Bronchial epithelial cell (primary cell): Measurements from ENCODE around the gene DPT. TPM values are rescaled to one million over a fixed set of nuclear protein-coding genes. Genes with fewer than 3 reads are reported as not detected.

Experiments used
- DNase-seq: peaks from one replicate; pipeline ENCODE4 v3.0.0-alpha.2; 2010; ENCODE audit warnings: low read depth
- FAIRE-seq: peaks from 2 replicates; lab custom pipeline; 2011; peaks lifted over from hg19 to GRCh38; lab: Jason Lieb, UNC
- H3K27me3 ChIP-seq: 2 replicates; pipeline ENCODE4 v1.5.1; 2011; ENCODE audit warnings: low read length; ENCODE audit not compliant: control insufficient read depth, insufficient read depth
- H3K36me3 ChIP-seq: 2 replicates; pipeline ENCODE4 v1.5.1; 2011; ENCODE audit warnings: low read length; ENCODE audit not compliant: control insufficient read depth, insufficient read depth
- H3K4me3 ChIP-seq: 2 replicates; pipeline ENCODE4 v1.5.1; 2011; ENCODE audit warnings: mild to moderate bottlenecking, low read depth, low read length, control low read depth
- CTCF ChIP-seq: IDR thresholded peaks from 2 replicates; pipeline ENCODE4 v1.5.1; 2011; ENCODE audit warnings: mild to moderate bottlenecking, moderate library complexity, low read length, control low read depth, inconsistent platforms; ENCODE audit not compliant: insufficient read depth, severe bottlenecking
- total RNA-seq: library from RNA; depleted of rRNA; stranded (reverse); fragments of >200 nt; gene quantifications from 2 replicates; pipeline ENCODE4 v1.2.1, GENCODE V29; 2014

The DPT gene
- total RNA-seq, 1 donor from 2014 or later, result not detected

GRCh38 chr1:168767894-168768584 lies 39.0 kb upstream of the DPT start:
- Histone ChIP-seq H3K4me3 (no peak overlapping the region), H3K27me3 (no peaks in the 10 kb centered on the region), H3K36me3 (no peaks in the 10 kb centered on the region)
- TF ChIP-seq CTCF, result no peak
- FAIRE-seq (no peak), DNase-seq (peak; percentile 48)

GRCh38 chr1:168766568-168766967 lies 37.6 kb upstream of the DPT start:
- no peaks in the 10 kb centered on the region for H3K27me3 ChIP-seq
- no peak for TF ChIP-seq CTCF
- H3K36me3 ChIP-seq, result no peaks in the 10 kb centered on the region
- no peak for DNase-seq
- no peak for FAIRE-seq
- H3K4me3 ChIP-seq, result no peak overlapping the region

GRCh38 chr1:168763031-168763430 lies 34.0 kb upstream of the DPT start:
- Histone ChIP-seq H3K27me3 (no peaks in the 10 kb centered on the region), H3K36me3 (no peaks in the 10 kb centered on the region), H3K4me3 (no peak overlapping the region)
- FAIRE-seq (no peak), DNase-seq (peak; percentile 99)
- no peak for TF ChIP-seq CTCF

- Histone ChIP-seq H3K27me3 (no peaks in the 10 kb centered on the region), H3K4me3 (no peak overlapping the region), H3K36me3 (no peaks in the 10 kb centered on the region)
- no peak for FAIRE-seq
- DNase-seq, result no peak
- TF ChIP-seq CTCF, result no peak
These were observed 33.5 kb upstream of the DPT start for GRCh38 chr1:168762473-168762872.

- DNase-seq (no peak), FAIRE-seq (no peak)
- Histone ChIP-seq H3K4me3 (no peak overlapping the region), H3K27me3 (no peaks in the 10 kb centered on the region), H3K36me3 (no peaks in the 10 kb centered on the region)
- no peak for TF ChIP-seq CTCF
These were observed 31.8 kb upstream of the DPT start for GRCh38 chr1:168760781-168761180.

- Histone ChIP-seq H3K27me3 (no peaks in the 10 kb centered on the region), H3K4me3 (no peak overlapping the region), H3K36me3 (no peaks in the 10 kb centered on the region)
- no peak for DNase-seq
- no peak for TF ChIP-seq CTCF
- FAIRE-seq, result no peak
These were observed 31.2 kb upstream of the DPT start for GRCh38 chr1:168760241-168760640.
